Stimulated activated memory B cell treated with anti-CD40 and anti-IgM and Interleukin-4, amounts not matched to agents 10 μg/mL and 1 μg/mL and 100 μg/mL, for 72 hours (primary cell): ENCODE results near the gene ANKS1A.

Experiments used
- ATAC-seq: fragments of 150-1000 bp; cut with Tn5 transposase; 2 replicates; pipeline ENCODE4 v1.10.0; 2021
- H3K27ac Mint-ChIP-seq: one replicate; pipeline ENCODE4 v1.8.0; 2022; ENCODE audit warnings: mild to moderate bottlenecking, mixed read lengths
- H3K27me3 Mint-ChIP-seq: one replicate; pipeline ENCODE4 v1.8.0; 2022; ENCODE audit warnings: mixed read lengths
- H3K36me3 Mint-ChIP-seq: one replicate; pipeline ENCODE4 v1.8.0; 2022; ENCODE audit warnings: mixed read lengths
- H3K4me1 Mint-ChIP-seq: one replicate; pipeline ENCODE4 v1.8.0; 2022; ENCODE audit warnings: mixed read lengths
- H3K4me3 Mint-ChIP-seq: one replicate; pipeline ENCODE4 v1.8.0; 2022; ENCODE audit warnings: mild to moderate bottlenecking, moderate library complexity, mixed read lengths
- H3K9me3 Mint-ChIP-seq: one replicate; pipeline ENCODE4 v1.8.0; 2022; ENCODE audit warnings: mixed read lengths

ANKS1A gene

GRCh38 chr6:35080016-35080680 is 191.1 kb downstream of the ANKS1A start:
- Mint-ChIP-seq H3K4me1 (no peaks in the 10 kb centered on the region), H3K9me3 (no peaks in the 10 kb centered on the region), H3K36me3 (peaks cover 62% of the 10 kb centered on the region), H3K27ac (no peak overlapping the region), H3K4me3 (no peak overlapping the region), H3K27me3 (no peaks in the 10 kb centered on the region)
- no peak for ATAC-seq

- Mint-ChIP-seq H3K4me1 (no peaks in the 10 kb centered on the region), H3K27ac (no peak overlapping the region), H3K27me3 (no peaks in the 10 kb centered on the region), H3K4me3 (no peak overlapping the region), H3K9me3 (no peaks in the 10 kb centered on the region), H3K36me3 (peaks cover 68% of the 10 kb centered on the region)
- no peak for ATAC-seq
Measured at GRCh38 chr6:35080821-35081425, 191.9 kb downstream of the ANKS1A start.

GRCh38 chr6:35081426-35081851 is 192.4 kb downstream of the ANKS1A start:
- Mint-ChIP-seq H3K4me1 (no peaks in the 10 kb centered on the region), H3K27me3 (no peaks in the 10 kb centered on the region), H3K27ac (no peak overlapping the region), H3K9me3 (no peaks in the 10 kb centered on the region), H3K36me3 (peaks cover 73% of the 10 kb centered on the region), H3K4me3 (no peak overlapping the region)
- no peak for ATAC-seq

DNA sequence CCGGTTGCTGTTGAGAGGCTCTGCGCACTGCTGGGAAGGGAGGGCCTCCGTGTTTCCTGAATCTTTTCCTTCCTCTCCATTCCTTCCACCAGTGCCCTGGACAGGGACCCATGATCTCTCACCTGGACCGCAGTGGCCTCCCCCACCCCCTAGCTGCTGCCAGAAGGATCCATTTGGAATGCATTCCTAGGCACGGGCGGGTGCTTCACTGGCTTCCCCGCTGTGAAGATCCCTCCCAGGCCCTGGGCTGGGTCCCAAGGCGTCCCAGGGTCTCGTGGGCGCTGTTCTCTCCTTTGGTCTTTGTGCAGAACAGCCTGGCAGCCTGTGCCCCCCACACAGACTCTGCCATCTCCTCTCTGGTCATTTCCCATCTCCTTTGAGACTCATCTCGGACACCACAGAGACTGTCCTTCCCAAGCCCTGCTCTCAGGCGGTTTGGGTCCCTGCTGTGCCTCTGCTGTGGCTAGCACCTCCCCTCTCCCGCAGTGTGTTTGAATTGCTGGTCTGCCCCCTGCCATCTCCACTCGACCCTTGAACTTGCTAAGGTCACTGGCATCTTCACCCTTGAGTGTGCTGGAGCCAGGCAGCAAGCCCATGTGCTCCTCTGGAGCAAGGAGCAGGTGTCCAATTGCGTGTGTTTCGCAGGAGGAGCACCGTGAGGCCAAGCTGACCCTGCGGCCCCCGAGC is 193.1 kb downstream of the ANKS1A start:
- no peak for ATAC-seq
- H3K27me3 Mint-ChIP-seq = no peaks in the 10 kb centered on the region
- no peaks in the 10 kb centered on the region for H3K9me3 Mint-ChIP-seq
- no peaks in the 10 kb centered on the region for H3K4me1 Mint-ChIP-seq
- H3K27ac Mint-ChIP-seq = no peak overlapping the region
- peaks cover 74% of the 10 kb centered on the region for H3K36me3 Mint-ChIP-seq
- H3K4me3 Mint-ChIP-seq = no peak overlapping the region

DNA sequence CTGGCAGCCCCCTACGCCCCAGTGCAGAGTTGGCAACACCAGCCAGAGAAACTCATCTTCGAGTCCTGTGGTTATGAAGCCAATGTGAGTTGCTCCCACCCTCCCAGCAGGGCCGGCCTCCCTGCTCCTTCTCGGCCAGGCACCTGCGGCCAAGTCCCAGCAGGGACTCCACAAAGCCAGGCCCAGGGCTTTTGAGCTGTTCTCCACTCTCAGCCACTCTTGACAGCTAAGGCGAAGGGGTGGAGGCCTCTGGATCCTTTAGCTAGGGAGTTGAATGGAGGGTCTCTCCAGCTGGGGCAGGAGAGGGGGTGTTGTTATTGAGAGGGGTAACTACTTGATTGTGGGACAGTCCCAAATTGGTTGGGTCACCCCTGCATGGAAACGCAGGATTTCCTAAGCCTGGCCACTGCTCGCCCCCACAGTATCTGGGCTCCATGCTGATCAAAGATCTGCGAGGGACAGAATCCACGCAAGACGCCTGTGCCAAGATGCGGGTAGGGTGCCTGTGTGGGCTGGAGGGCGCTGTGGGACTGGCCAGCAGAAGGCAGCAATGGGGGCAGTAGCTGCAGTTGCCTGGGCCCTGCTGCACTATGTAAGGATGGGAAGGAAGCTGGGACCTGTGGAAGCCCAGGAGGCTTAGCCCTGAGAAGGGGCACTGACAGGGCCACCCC is 193.8 kb downstream of the ANKS1A start:
- Mint-ChIP-seq H3K36me3 (peaks cover 79% of the 10 kb centered on the region), H3K9me3 (no peaks in the 10 kb centered on the region), H3K4me1 (no peaks in the 10 kb centered on the region)

GRCh38 chr6:35083507-35083906 is 194.5 kb downstream of the ANKS1A start:
- no peak overlapping the region for H3K27ac Mint-ChIP-seq
- no peaks in the 10 kb centered on the region for H3K4me1 Mint-ChIP-seq
- peaks cover 85% of the 10 kb centered on the region for H3K36me3 Mint-ChIP-seq
- no peaks in the 10 kb centered on the region for H3K27me3 Mint-ChIP-seq
- no peaks in the 10 kb centered on the region for H3K9me3 Mint-ChIP-seq
- no peak overlapping the region for H3K4me3 Mint-ChIP-seq
- ATAC-seq = no peak

More for the DNA sequence above, 193.8 kb downstream of the ANKS1A start:
- no peak overlapping the region for H3K4me3 Mint-ChIP-seq
- H3K27ac Mint-ChIP-seq = no peak overlapping the region
- no peaks in the 10 kb centered on the region for H3K27me3 Mint-ChIP-seq
- ATAC-seq = no peak

GRCh38 chr6:35084041-35084491 is 195.0 kb downstream of the ANKS1A start:
- Mint-ChIP-seq H3K4me1 (no peaks in the 10 kb centered on the region), H3K27ac (no peak overlapping the region), H3K27me3 (no peaks in the 10 kb centered on the region), H3K9me3 (no peaks in the 10 kb centered on the region), H3K36me3 (peaks cover 88% of the 10 kb centered on the region), H3K4me3 (no peak overlapping the region)
- no peak for ATAC-seq

DNA sequence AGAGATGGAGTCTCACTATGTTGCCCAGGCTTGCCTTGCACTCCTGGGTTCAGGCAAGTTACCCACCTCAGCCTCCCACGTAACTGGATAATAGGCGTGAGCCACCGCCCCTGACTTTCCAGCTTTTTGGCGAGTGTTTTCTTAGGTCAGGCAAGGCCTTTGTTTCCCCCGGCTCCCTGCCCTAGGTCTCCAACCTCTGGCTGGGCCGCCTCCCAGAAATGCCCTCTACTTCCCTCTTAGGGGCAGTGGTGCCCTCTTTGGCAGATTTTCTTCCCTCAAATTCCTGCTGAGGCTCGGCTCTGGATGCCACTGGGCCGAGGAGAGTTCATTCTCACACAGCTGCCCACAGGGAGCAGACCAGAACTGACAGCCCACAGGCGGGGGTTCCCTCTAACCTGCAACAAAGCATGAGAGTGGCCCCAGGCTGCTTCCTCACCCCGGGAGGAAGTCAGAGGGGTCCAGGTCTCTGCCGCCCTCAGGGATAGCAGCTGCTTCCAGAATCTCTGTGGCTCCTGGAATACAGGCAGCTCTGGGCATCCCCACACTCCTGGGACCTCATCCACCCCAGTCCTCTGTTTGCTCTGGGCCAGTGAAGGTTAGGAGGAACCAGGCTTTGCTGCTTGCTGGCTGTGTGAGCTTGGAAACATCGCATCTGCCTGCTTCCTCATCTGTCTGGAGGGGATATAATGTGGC is 195.6 kb downstream of the ANKS1A start:
- no peaks in the 10 kb centered on the region for H3K9me3 Mint-ChIP-seq
- H3K4me1 Mint-ChIP-seq = no peaks in the 10 kb centered on the region
- no peak for ATAC-seq
- H3K27ac Mint-ChIP-seq = no peak overlapping the region
- H3K36me3 Mint-ChIP-seq = peaks cover 87% of the 10 kb centered on the region
- H3K27me3 Mint-ChIP-seq = no peaks in the 10 kb centered on the region
- no peak overlapping the region for H3K4me3 Mint-ChIP-seq

DNA sequence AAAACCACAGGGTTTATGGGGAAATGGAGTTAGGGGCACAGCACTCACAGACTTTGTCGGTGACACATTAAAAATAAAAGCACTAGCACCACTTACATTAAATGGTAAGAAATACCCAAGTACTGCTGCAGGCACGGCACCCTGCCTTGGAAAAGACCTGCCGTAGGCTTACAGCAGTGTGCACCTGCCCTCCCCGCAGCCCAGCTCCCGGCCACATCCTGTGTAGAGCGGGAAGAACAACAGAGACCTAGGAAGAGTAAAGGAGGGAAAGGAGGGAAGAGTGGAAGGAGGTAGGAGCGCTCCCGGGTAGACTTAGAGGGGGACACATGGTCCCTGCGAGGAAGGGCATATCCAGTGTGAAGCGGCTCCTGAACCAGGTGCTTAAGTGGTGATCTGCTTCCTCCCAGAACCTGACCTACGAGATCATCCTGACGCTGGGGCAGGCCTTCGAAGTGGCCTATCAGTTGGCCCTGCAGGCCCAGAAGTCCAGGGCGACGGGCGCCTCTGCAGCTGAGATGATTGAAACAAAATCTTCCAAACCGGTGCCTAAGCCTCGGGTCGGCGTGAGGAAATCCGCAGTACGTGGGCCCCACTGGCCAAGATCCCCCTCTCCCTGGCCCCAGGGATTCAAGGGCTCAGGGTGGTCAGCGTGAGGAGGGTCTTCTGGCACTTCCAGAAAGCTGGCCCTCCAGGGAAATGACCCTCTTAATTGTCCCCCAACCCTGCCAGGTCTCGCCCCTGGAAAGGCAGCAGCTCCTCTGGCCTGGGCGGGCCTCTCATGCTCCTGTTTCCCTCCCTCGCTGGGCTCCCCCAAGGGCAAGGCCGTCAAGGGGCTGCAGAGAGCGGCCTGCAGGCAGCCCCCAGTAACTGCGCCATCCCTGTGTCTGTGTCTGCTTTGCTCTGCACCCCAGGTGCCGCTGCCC is 196.6 kb downstream of the ANKS1A start:
- no peak overlapping the region for H3K4me3 Mint-ChIP-seq
- H3K27me3 Mint-ChIP-seq = no peaks in the 10 kb centered on the region
- no peak for ATAC-seq
- H3K9me3 Mint-ChIP-seq = no peaks in the 10 kb centered on the region
- H3K27ac Mint-ChIP-seq = no peak overlapping the region
- peaks cover 81% of the 10 kb centered on the region for H3K36me3 Mint-ChIP-seq
- no peaks in the 10 kb centered on the region for H3K4me1 Mint-ChIP-seq

DNA sequence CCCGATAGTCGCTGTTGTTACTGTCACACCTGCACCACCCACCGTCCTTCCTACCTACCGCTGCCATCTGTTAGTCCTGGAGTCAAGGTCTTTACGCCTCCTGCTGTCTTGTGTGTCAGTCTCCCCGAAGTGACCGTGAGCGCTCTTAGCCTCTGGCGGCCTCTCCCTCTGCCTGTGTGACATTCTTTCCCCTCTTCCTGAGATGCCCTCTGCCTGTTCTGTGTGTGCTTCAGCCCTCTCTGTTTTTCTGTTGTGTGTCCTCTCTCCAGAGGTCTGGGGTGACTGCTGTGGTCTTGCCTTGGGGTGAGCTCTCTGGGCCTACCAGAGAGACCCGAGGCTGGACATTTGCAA is 197.2 kb downstream of the ANKS1A start:
- ATAC-seq = no peak
- Mint-ChIP-seq H3K27me3 (no peaks in the 10 kb centered on the region), H3K36me3 (peaks cover 79% of the 10 kb centered on the region), H3K9me3 (no peaks in the 10 kb centered on the region), H3K27ac (no peak overlapping the region), H3K4me1 (no peaks in the 10 kb centered on the region), H3K4me3 (no peak overlapping the region)

DNA sequence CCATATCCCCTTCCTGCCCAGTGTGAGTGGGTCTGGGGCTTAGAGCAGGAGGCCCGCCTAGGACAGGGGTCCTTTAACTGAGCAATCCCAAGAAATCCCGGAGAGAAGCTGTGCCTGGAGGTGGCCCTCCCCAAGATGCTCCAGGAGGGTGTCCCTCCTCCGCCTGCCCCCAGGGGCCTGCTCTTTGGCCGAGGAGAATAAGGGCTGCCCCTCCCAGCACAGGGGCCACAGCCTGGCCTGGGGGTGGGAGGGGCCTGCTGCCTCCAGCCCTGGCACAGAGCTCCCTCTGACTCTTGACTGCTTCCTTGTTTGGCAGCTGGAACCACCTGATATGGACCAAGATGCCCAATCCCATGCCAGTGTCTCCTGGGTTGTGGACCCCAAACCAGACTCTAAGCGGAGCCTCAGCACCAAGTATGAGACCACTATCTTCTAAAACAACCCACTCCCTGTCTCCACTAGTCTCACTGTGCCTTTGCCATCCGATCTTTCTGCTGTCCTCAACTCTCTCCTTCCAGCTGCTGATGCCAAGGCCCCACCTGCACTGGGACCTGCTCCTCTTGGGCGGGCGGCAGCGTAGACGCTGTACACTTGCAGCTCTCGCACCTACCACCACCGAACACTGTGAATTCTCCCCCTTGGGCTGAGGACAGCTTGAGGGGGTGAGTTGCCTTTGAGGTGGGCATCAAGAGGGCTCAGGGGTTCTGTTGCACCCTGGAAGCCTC is 197.7 kb downstream of the ANKS1A start:
- Mint-ChIP-seq H3K4me1 (no peaks in the 10 kb centered on the region), H3K9me3 (no peaks in the 10 kb centered on the region), H3K36me3 (peaks cover 74% of the 10 kb centered on the region), H3K27me3 (no peaks in the 10 kb centered on the region), H3K4me3 (no peak overlapping the region), H3K27ac (no peak overlapping the region)
- ATAC-seq = peak; percentile 9

- no peak overlapping the region for H3K27ac Mint-ChIP-seq
- ATAC-seq = no peak
Measured at GRCh38 chr6:35087361-35088280, 198.6 kb downstream of the ANKS1A start.

More at GRCh38 chr6:35087361-35088280, 198.6 kb downstream of the ANKS1A start:
- H3K27me3 Mint-ChIP-seq = no peaks in the 10 kb centered on the region
- no peak overlapping the region for H3K4me3 Mint-ChIP-seq
- H3K4me1 Mint-ChIP-seq = no peaks in the 10 kb centered on the region
- no peaks in the 10 kb centered on the region for H3K9me3 Mint-ChIP-seq
- H3K36me3 Mint-ChIP-seq = peaks cover 66% of the 10 kb centered on the region
